ENCODE results near the gene BMX. TPM values are rescaled to one million over a fixed set of nuclear protein-coding genes. Genes with fewer than 3 reads are reported as not detected.

Gene BMX
- total and polyA plus RNA-seq, 9 of the 15 experiments (the other 6 are each of a cell fraction or from before 2014, with no cell fraction given) = 0.45 to 4.2 (median 1.8) TPM

DNA sequence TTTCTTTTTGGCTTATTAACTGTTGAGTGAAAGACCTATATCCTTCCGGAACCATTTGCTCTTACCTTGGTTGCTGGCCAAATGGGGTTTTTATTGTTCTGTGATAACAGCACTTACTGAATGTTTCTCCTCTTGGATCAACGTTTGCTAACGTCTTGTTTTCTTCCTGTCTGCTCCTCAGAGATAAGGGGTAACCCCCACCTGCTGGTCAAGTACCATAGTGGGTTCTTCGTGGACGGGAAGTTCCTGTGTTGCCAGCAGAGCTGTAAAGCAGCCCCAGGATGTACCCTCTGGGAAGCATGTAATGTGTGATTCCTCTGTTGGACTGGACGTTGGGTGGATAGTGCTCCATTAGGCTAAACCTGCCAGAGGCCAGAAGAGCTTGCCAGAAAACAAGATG, 15.3 kb downstream of the BMX start (continued):
- TF ChIP-seq, protein P1, sequence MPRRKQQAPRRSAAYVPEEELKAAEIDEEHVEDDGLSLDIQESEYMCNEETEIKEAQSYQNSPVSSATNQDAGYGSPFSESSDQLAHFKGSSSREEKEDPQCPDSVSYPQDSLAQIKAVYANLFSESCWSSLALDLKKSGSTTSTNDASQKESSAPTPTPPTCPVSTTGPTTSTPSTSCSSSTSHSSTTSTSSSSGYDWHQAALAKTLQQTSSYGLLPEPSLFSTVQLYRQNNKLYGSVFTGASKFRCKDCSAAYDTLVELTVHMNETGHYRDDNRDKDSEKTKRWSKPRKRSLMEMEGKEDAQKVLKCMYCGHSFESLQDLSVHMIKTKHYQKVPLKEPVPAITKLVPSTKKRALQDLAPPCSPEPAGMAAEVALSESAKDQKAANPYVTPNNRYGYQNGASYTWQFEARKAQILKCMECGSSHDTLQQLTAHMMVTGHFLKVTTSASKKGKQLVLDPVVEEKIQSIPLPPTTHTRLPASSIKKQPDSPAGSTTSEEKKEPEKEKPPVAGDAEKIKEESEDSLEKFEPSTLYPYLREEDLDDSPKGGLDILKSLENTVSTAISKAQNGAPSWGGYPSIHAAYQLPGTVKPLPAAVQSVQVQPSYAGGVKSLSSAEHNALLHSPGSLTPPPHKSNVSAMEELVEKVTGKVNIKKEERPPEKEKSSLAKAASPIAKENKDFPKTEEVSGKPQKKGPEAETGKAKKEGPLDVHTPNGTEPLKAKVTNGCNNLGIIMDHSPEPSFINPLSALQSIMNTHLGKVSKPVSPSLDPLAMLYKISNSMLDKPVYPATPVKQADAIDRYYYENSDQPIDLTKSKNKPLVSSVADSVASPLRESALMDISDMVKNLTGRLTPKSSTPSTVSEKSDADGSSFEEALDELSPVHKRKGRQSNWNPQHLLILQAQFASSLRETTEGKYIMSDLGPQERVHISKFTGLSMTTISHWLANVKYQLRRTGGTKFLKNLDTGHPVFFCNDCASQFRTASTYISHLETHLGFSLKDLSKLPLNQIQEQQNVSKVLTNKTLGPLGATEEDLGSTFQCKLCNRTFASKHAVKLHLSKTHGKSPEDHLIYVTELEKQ (CRISPR knock-in tag; IDR thresholded peaks at IDR 0.05) = no peak
- TF ChIP-seq BDP1 (IDR thresholded peaks at IDR 0.05; ENCODE audit: insufficient read depth, insufficient read length) (no peak), SIX5 (IDR thresholded peaks at IDR 0.05; ENCODE audit: borderline replicate concordance in 1 of 2, insufficient read depth in 1 of 2, low read depth in 1 of 2, low read length in 2 of 2) (no peak), TCF3 (CRISPR knock-in tag; IDR thresholded peaks at IDR 0.05) (peak; percentile 92), HEY1 (CRISPR knock-in tag; IDR thresholded peaks at IDR 0.05; ENCODE audit: borderline replicate concordance) (no peak), ZNF311 (CRISPR knock-in tag; IDR thresholded peaks at IDR 0.05) (no peak), ZNF134 (CRISPR knock-in tag; conservative IDR thresholded peaks at IDR 0.05) (no peak), RNF2 (IDR thresholded peaks at IDR 0.05) (peak; percentile 83), CHD1 (IDR thresholded peaks at IDR 0.05; ENCODE audit: low read length) (no peak), ZNF408 (CRISPR knock-in tag; IDR thresholded peaks at IDR 0.05; ENCODE audit: low read depth) (no peak), ZNF76 (CRISPR knock-in tag; IDR thresholded peaks at IDR 0.05; ENCODE audit: borderline replicate concordance) (no peak), NR4A1 (CRISPR knock-in tag; IDR thresholded peaks at IDR 0.05) (no peak), NR4A1 (tag; IDR thresholded peaks at IDR 0.05) (no peak), PYGO2 (tag; IDR thresholded peaks at IDR 0.05) (no peak), CREB1 (IDR thresholded peaks at IDR 0.05) (0 out of 2 replicates have a peak, but pooled peaks have one; percentile 36), CREB1 (CRISPR knock-in tag; IDR thresholded peaks at IDR 0.05) (no peak)
- TF ChIP-seq, protein P2, sequence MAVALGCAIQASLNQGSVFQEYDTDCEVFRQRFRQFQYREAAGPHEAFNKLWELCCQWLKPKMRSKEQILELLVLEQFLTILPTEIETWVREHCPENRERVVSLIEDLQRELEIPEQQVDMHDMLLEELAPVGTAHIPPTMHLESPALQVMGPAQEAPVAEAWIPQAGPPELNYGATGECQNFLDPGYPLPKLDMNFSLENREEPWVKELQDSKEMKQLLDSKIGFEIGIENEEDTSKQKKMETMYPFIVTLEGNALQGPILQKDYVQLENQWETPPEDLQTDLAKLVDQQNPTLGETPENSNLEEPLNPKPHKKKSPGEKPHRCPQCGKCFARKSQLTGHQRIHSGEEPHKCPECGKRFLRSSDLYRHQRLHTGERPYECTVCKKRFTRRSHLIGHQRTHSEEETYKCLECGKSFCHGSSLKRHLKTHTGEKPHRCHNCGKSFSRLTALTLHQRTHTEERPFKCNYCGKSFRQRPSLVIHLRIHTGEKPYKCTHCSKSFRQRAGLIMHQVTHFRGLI (CRISPR knock-in tag; IDR thresholded peaks at IDR 0.05) = no peak
- TF ChIP-seq, protein P3, sequence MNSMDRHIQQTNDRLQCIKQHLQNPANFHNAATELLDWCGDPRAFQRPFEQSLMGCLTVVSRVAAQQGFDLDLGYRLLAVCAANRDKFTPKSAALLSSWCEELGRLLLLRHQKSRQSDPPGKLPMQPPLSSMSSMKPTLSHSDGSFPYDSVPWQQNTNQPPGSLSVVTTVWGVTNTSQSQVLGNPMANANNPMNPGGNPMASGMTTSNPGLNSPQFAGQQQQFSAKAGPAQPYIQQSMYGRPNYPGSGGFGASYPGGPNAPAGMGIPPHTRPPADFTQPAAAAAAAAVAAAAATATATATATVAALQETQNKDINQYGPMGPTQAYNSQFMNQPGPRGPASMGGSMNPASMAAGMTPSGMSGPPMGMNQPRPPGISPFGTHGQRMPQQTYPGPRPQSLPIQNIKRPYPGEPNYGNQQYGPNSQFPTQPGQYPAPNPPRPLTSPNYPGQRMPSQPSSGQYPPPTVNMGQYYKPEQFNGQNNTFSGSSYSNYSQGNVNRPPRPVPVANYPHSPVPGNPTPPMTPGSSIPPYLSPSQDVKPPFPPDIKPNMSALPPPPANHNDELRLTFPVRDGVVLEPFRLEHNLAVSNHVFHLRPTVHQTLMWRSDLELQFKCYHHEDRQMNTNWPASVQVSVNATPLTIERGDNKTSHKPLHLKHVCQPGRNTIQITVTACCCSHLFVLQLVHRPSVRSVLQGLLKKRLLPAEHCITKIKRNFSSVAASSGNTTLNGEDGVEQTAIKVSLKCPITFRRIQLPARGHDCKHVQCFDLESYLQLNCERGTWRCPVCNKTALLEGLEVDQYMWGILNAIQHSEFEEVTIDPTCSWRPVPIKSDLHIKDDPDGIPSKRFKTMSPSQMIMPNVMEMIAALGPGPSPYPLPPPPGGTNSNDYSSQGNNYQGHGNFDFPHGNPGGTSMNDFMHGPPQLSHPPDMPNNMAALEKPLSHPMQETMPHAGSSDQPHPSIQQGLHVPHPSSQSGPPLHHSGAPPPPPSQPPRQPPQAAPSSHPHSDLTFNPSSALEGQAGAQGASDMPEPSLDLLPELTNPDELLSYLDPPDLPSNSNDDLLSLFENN (IDR thresholded peaks at IDR 0.05; ENCODE audit: low read depth in 2 of 2, low read length in 2 of 2) = peak in 1 of 2 experiments; percentile 82; a peak in 2 of 4 replicates
